Dermis blood vessel endothelial cell (primary cell): ENCODE measurements around the gene COL11A2. TPM values are rescaled to one million over a fixed set of nuclear protein-coding genes. Genes with fewer than 3 reads are reported as not detected.

ENCODE experiments used
- DNase-seq: peaks from one replicate; pipeline ENCODE4 v3.0.0; 2010
- total RNA-seq: library from RNA; depleted of rRNA; stranded (reverse); fragments of >200 nt; gene quantifications from 2 replicates; pipeline ENCODE4 v1.2.3, GENCODE V29; 2014

The COL11A2 gene
- total RNA-seq, 1 donor from 2014 or later = 0.34 TPM

- DNase-seq = no peak
Measured at GRCh38 chr6:33191383-33192104, 723 bp downstream of the COL11A2 start.

GRCh38 chr6:33190504-33191107, 1.7 kb downstream of the COL11A2 start:
- no peak for DNase-seq

GRCh38 chr6:33189625-33190448, 2.4 kb downstream of the COL11A2 start:
- DNase-seq = no peak

GRCh38 chr6:33189164-33189563, 3.1 kb downstream of the COL11A2 start:
- DNase-seq = no peak

- DNase-seq = no peak
Measured at GRCh38 chr6:33187809-33188208, 4.5 kb downstream of the COL11A2 start.

- no peak for DNase-seq
Measured at GRCh38 chr6:33185654-33186187, 6.5 kb downstream of the COL11A2 start.

DNA sequence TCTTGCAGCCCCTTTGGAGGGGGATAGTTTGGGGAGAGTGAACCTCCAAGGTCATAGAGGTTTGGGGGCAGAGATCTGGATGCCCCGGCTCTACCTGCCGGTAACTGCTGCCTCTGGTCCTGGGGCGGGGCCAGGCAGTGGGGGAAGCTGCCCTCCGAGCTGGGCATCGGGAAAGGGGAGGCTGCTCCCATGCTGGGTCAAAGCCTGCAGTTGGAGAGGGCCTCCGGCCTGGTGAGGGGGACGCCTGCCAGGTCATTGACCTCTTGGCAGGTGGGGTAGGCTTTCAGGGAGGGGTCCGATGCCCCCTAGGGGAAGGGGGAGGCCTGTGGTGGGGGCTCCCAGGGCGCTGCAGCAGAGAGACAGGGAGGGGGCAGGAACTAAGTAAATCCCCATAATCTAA, 7.1 kb downstream of the COL11A2 start:
- no peak for DNase-seq

DNA sequence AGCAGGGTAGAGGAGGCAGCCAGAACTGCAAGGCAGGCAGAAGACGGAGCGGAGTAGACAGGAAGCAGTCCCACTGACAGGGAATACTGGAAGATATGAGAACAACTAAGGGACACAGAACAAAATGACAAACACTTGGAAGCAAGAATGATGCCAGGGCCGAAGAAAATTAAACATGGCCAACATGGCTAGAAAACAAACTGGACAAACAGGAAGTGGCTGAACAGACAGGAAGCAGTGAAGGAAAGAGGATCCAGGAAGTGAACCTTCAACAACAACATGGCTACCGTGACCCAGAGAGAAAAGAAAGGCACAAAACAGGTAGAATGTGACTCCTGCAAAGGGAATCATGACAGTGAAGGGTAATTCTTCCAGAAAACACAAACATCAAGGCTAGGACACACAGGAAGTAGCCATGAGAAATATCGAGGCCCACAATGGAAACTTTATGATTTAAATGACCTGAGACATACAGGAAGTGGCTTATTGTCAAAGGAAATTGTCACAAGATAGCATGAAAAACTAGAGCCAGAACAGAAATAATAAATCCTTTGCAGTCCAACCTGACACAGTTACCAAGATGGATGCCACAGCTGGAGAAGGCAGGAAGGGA, 9.1 kb downstream of the COL11A2 start:
- no peak for DNase-seq

GRCh38 chr6:33181141-33181540, 11.1 kb downstream of the COL11A2 start:
- no peak for DNase-seq

GRCh38 chr6:33178755-33179475, 13.4 kb downstream of the COL11A2 start:
- no peak for DNase-seq

DNA sequence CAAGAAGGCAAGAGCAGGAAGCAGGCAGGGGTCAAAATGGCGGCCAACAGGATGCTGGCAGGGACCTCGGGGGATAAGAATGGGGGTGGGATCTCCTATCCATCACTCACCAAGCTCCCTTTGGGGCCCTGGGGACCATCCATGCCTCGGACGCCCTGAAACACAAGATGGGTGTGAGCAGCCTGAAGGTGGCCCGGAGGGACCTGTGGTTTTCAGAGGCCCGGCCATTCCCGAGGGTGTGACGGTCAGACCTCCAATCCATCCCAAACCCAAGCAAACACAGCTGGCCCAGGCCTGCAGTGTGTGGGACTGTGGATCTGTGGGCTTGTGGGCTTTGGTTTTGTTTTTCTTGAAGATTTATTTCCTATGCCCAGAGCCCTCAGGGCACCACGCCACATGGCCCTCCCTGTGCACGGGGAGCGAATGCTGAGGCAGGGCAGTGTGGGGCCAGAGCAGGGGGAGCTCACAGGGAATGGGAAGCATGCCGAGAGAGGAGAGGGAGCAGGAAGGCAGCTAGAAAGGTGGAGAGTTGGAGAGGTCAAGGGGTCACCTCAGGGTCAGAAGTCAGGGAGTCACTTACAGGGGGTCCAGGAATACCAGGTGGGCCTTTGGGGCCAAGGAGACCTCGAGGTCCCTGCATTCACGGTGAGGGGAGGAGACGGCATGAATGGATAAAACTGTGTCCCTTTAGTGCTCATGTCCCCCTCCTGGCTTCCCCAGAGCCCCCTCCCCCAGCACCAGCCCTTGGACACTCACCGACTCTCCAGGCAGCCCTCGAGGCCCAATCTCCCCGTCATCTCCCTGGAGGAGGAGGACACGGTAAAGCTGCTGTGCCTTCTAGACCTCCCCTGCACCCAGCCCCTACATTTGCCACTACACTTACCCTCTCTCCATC, 14.5 kb downstream of the COL11A2 start:
- DNase-seq = no peak

DNA sequence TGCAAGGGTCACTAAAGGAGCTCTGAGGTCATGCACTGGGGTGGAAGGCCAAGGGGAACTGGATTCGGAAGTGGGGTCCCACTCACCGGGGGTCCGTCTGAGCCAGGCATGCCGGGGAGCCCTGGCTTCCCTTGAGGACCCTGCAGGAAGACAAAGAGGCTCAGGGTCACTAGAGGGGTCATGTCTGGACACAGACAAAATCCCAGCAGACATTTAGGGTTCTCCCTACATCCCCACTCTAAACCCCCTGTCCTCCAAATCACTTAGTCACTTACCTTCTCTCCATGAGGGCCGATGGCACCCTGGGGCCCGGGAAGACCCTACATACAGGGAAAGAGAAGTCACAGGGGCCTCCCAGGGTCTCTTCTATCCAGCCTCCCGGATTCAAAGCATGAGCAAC, 15.4 kb downstream of the COL11A2 start:
- no peak for DNase-seq

- no peak for DNase-seq
Measured at GRCh38 chr6:33175436-33176069, 16.7 kb downstream of the COL11A2 start.

DNA sequence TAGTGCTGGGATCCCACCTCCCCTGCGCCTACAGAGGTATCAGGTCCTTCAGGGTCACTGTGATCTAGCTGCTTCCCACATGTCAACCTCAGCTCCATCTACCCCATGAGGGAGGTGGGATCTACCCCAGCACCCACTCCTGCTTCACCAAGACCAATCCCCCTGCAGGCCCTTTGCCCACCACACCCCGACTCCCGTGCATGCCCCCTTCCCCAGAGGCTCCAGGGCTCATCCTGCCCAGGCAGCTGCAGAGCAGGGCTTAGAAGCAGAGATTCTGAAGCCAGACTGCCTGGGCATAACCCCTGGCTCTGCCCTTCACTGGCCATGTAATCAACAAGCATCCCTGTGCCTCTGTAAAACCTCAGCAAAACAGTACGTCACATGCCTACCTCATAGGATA, 17.5 kb downstream of the COL11A2 start:
- DNase-seq = no peak

- no peak for DNase-seq
Measured at GRCh38 chr6:33173535-33174180, 18.6 kb downstream of the COL11A2 start.

- DNase-seq = peak; percentile 52
Measured at GRCh38 chr6:33172688-33173534, 19.4 kb downstream of the COL11A2 start.

GRCh38 chr6:33171880-33172687, 20.2 kb downstream of the COL11A2 start:
- no peak for DNase-seq
